Loucy (cell line): ENCODE measurements around the gene RALGPS1.

ENCODE experiments used
- H2AFZ ChIP-seq: fragments of 200-600 bp; sonication (generic); 2 replicates; pipeline ENCODE4 v1.6.0; 2016; ENCODE audit warnings: antibody characterized with exemption, mild to moderate bottlenecking, low read length, moderate library complexity
- H3F3A ChIP-seq: fragments of 200-600 bp; 2 replicates; pipeline ENCODE4 v1.6.0; 2016; ENCODE audit warnings: antibody characterized with exemption, low read depth, mild to moderate bottlenecking
- H3K27me3 ChIP-seq: fragments of 200-600 bp; sonication (generic); 2 replicates; pipeline ENCODE4 v1.6.1; 2014; ENCODE audit warnings: low read length, mild to moderate bottlenecking; ENCODE audit not compliant: insufficient read depth, poor library complexity, severe bottlenecking
- H3K36me3 ChIP-seq: fragments of 200-600 bp; sonication (generic); 2 replicates; pipeline ENCODE4 v1.6.1; 2016; ENCODE audit warnings: low read length; ENCODE audit not compliant: insufficient read depth
- H3K4me1 ChIP-seq: fragments of 200-600 bp; sonication (generic); 2 replicates; pipeline ENCODE4 v1.5.1; 2014; ENCODE audit warnings: low read length, mild to moderate bottlenecking; ENCODE audit not compliant: insufficient read depth, poor library complexity, severe bottlenecking
- H3K4me2 ChIP-seq: fragments of 200-600 bp; sonication (generic); 2 replicates; pipeline ENCODE4 v1.6.0; 2014; ENCODE audit warnings: antibody characterized with exemption, low read length, low read depth, mild to moderate bottlenecking; ENCODE audit not compliant: poor library complexity, severe bottlenecking
- H3K4me3 ChIP-seq: fragments of 200-600 bp; sonication (generic); 2 replicates; pipeline ENCODE4 v1.5.1; 2014; ENCODE audit warnings: low read length, mild to moderate bottlenecking, mixed read lengths; ENCODE audit not compliant: poor library complexity, severe bottlenecking
- H3K79me2 ChIP-seq: fragments of 200-600 bp; sonication (generic); 2 replicates; pipeline ENCODE4 v1.6.1; 2014; ENCODE audit warnings: low read length; ENCODE audit not compliant: insufficient read depth
- H3K9ac ChIP-seq: fragments of 200-600 bp; sonication (generic); 2 replicates; pipeline ENCODE4 v1.6.0; 2014; ENCODE audit warnings: mild to moderate bottlenecking, low read depth, low read length, moderate library complexity; ENCODE audit not compliant: poor library complexity, severe bottlenecking
- H3K9me2 ChIP-seq: fragments of 200-600 bp; sonication (generic); replicated peaks from 2 replicates; pipeline ENCODE4 v1.6.1; 2016; ENCODE audit warnings: low read depth, low read length, mixed read lengths
- H3K9me3 ChIP-seq: fragments of 200-600 bp; sonication (generic); 2 replicates; pipeline ENCODE4 v1.6.1; 2014; ENCODE audit warnings: mild to moderate bottlenecking, antibody characterized with exemption, low read length, low read depth; ENCODE audit not compliant: insufficient read depth
- H4K20me1 ChIP-seq: fragments of 200-600 bp; sonication (generic); 2 replicates; pipeline ENCODE4 v1.6.0; 2014; ENCODE audit warnings: antibody characterized with exemption, low read length, mild to moderate bottlenecking; ENCODE audit not compliant: insufficient read depth, poor library complexity, severe bottlenecking
- EZH2phosphoT487 ChIP-seq: fragments of 200-600 bp; IDR thresholded peaks from 2 replicates; pipeline ENCODE4 v1.6.1; 2018; ENCODE audit warnings: antibody characterized with exemption, mild to moderate bottlenecking, moderate library complexity, borderline replicate concordance
- TF ChIP-seq, protein P1 (sequence below): fragments of 200-600 bp; sonication (generic); conservative IDR thresholded peaks from 2 replicates; pipeline ENCODE4 v1.5.1; 2014; ENCODE audit warnings: mild to moderate bottlenecking, antibody characterized with exemption, low read length

Gene RALGPS1

GRCh38 chr9:127114606-127115005 lies 200.0 kb downstream of the RALGPS1 start:
- H3K4me3 ChIP-seq = no peak overlapping the region
- no peaks in the 10 kb centered on the region for H4K20me1 ChIP-seq
- no peak overlapping the region for H2AFZ ChIP-seq
- H3K4me1 ChIP-seq = peaks cover 17% of the 10 kb centered on the region
- no peaks in the 10 kb centered on the region for H3F3A ChIP-seq
- H3K27me3 ChIP-seq = no peaks in the 10 kb centered on the region
- no peak for TF ChIP-seq EZH2phosphoT487
- TF ChIP-seq, protein P1, sequence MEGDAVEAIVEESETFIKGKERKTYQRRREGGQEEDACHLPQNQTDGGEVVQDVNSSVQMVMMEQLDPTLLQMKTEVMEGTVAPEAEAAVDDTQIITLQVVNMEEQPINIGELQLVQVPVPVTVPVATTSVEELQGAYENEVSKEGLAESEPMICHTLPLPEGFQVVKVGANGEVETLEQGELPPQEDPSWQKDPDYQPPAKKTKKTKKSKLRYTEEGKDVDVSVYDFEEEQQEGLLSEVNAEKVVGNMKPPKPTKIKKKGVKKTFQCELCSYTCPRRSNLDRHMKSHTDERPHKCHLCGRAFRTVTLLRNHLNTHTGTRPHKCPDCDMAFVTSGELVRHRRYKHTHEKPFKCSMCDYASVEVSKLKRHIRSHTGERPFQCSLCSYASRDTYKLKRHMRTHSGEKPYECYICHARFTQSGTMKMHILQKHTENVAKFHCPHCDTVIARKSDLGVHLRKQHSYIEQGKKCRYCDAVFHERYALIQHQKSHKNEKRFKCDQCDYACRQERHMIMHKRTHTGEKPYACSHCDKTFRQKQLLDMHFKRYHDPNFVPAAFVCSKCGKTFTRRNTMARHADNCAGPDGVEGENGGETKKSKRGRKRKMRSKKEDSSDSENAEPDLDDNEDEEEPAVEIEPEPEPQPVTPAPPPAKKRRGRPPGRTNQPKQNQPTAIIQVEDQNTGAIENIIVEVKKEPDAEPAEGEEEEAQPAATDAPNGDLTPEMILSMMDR = no peak
- no peak overlapping the region for H3K4me2 ChIP-seq
- no peaks in the 10 kb centered on the region for H3K9me2 ChIP-seq
- no peaks in the 10 kb centered on the region for H3K36me3 ChIP-seq
- H3K9ac ChIP-seq = no peak overlapping the region
- H3K9me3 ChIP-seq = no peaks in the 10 kb centered on the region
- no peaks in the 10 kb centered on the region for H3K79me2 ChIP-seq

DNA sequence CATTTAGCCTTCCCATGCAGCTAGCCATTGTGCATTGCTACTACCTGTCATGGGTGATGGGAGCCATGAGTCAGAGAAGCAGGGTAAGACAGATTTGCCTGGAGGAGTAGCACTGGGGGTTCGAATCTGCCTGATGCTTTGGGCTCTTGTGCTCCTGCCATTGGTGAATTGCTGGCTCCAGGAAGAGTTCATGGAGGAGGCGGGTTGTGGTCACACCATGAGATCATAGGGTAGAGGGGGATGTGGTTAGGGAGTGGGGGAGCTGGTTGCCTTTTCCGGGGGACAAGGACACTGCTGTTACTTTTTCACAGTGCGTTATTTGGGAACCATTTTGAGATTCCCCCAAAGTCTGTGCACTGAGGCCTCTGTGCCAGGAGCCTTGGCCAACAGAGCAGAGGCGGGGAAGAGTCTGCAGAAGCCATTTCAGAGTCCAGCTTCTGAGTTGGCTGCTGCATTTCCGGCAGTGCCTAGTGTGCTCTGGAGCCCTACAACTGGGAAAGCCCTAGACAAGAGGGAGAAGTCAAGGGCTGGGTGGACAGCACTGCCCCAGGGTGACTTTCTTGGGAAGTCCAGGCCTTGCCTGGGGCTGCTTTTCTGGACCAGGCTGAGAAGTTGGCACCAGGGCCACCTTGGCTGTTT lies 201.6 kb downstream of the RALGPS1 start:
- Histone ChIP-seq H3F3A (no peaks in the 10 kb centered on the region), H2AFZ (no peak overlapping the region), H3K27me3 (no peaks in the 10 kb centered on the region), H3K36me3 (no peaks in the 10 kb centered on the region), H4K20me1 (no peaks in the 10 kb centered on the region), H3K4me3 (peak overlapping the region; percentile 24), H3K9me2 (no peaks in the 10 kb centered on the region), H3K9me3 (no peaks in the 10 kb centered on the region), H3K4me1 (peaks cover 17% of the 10 kb centered on the region), H3K4me2 (peak overlapping the region; percentile 39), H3K79me2 (no peaks in the 10 kb centered on the region), H3K9ac (no peak overlapping the region)
- no peak for TF ChIP-seq EZH2phosphoT487
- TF ChIP-seq, protein P1 = no peak

DNA sequence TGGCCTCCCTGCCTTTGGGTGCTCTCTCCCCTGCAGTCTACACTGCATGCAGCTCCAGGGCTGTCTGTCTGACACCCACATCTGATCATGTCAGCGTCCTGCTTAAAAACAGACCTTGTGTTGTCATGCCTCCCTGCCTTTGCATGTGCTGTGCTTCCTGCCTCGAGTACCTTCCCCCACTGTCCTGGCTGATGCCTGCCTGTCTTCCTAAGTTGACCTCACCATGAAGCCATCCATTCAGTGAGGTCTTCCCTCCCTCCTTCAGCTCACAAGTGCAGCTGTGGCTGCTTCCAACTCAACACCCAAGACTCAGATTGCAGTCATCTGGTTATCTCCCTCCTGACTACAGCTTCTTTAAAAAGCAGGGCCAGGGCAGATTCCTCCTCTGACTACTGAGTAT lies 202.4 kb downstream of the RALGPS1 start:
- H3K9ac ChIP-seq = no peak overlapping the region
- no peak overlapping the region for H3K4me3 ChIP-seq
- H3K9me2 ChIP-seq = no peaks in the 10 kb centered on the region
- H3F3A ChIP-seq = no peaks in the 10 kb centered on the region
- H3K4me1 ChIP-seq = peaks cover 17% of the 10 kb centered on the region
- H3K36me3 ChIP-seq = no peaks in the 10 kb centered on the region
- H3K9me3 ChIP-seq = no peaks in the 10 kb centered on the region
- peak overlapping the region; percentile 39 for H3K4me2 ChIP-seq
- H3K27me3 ChIP-seq = no peaks in the 10 kb centered on the region
- TF ChIP-seq, protein P1 = no peak
- TF ChIP-seq EZH2phosphoT487 = no peak
- H2AFZ ChIP-seq = no peak overlapping the region
- H4K20me1 ChIP-seq = no peaks in the 10 kb centered on the region
- no peaks in the 10 kb centered on the region for H3K79me2 ChIP-seq
